A673 (cell line): ENCODE measurements around the gene ETFRF1. TPM values are rescaled to one million over a fixed set of nuclear protein-coding genes. Genes with fewer than 3 reads are reported as not detected.

Experiments used
- BruUV-seq: library from RNA; stranded (reverse); fragments of 400-500 nt; replicated peaks from 2 replicates; lab custom pipeline; 2021; lab: Mats Ljungman, UMichigan
- CTCF ChIA-PET: fragments of 300-600 bp; sonication (Branson Sonifier 250); formaldehyde crosslinking; loops from one replicate; lab custom pipeline; 2022; ENCODE audit warnings: antibody characterized with exemption; lab: Charles Lee
- POLR2A ChIA-PET: fragments of 300-600 bp; sonication (Branson Sonifier 250); formaldehyde crosslinking; loops from one replicate; lab custom pipeline; 2022; ENCODE audit warnings: antibody characterized with exemption; ENCODE audit not compliant: low non-redundant PET; lab: Charles Lee
- DNase-seq: peaks from one replicate; pipeline ENCODE4 v3.0.0-alpha.2; 2015; ENCODE audit warnings: low spot score
- H3K27ac ChIP-seq: fragments of 200-600 bp; sonication (generic); 2 replicates; pipeline ENCODE4 v1.5.1; 2016; ENCODE audit warnings: mixed run types, low read depth, mild to moderate bottlenecking, mixed read lengths, antibody characterized with exemption, low read length; ENCODE audit not compliant: poor library complexity, severe bottlenecking
- H3K27me3 ChIP-seq: fragments of 200-600 bp; sonication (generic); replicated peaks from 2 replicates; pipeline ENCODE4 v1.6.1; 2017; ENCODE audit warnings: mixed run types, low read depth, mild to moderate bottlenecking, mixed read lengths, antibody characterized with exemption, low read length; ENCODE audit not compliant: insufficient read depth, poor library complexity
- H3K36me3 ChIP-seq: fragments of 200-600 bp; sonication (generic); 2 replicates; pipeline ENCODE4 v1.6.1; 2016; ENCODE audit warnings: mixed run types, mild to moderate bottlenecking, mixed read lengths, antibody characterized with exemption, low read length; ENCODE audit not compliant: insufficient read depth, poor library complexity, severe bottlenecking
- H3K4me1 ChIP-seq: fragments of 200-600 bp; sonication (generic); 2 replicates; pipeline ENCODE4 v1.6.1; 2017; ENCODE audit warnings: mixed run types, mild to moderate bottlenecking, mixed read lengths, antibody characterized with exemption, low read length; ENCODE audit not compliant: insufficient read depth, poor library complexity, severe bottlenecking
- H3K4me3 ChIP-seq: fragments of 200-600 bp; sonication (generic); 2 replicates; pipeline ENCODE4 v1.5.1; 2016; ENCODE audit warnings: low read depth, mixed run types, mild to moderate bottlenecking, mixed read lengths, low read length; ENCODE audit not compliant: poor library complexity, severe bottlenecking
- H3K9me3 ChIP-seq: fragments of 200-600 bp; sonication (generic); 2 replicates; pipeline ENCODE4 v1.6.1; 2016; ENCODE audit warnings: mixed run types, low read depth, mild to moderate bottlenecking, mixed read lengths, antibody characterized with exemption, low read length; ENCODE audit not compliant: poor library complexity, severe bottlenecking
- EZH2 ChIP-seq: fragments of 200-600 bp; sonication (generic); IDR thresholded peaks from 2 replicates; pipeline ENCODE4 v1.6.1; 2017; ENCODE audit warnings: borderline replicate concordance, low read depth, mild to moderate bottlenecking, mixed read lengths, antibody characterized with exemption, low read length; ENCODE audit not compliant: poor library complexity, severe bottlenecking
- intact Hi-C: fragments of 100-400 bp; cut with micrococcal nuclease; formaldehyde crosslinking; loops from one replicate; pipeline ENCODE4 v1.10.0; 2022; ENCODE audit not compliant: unreplicated experiment
- total RNA-seq: library from RNA; stranded (reverse); gene quantifications from 2 replicates; pipeline ENCODE4 v1.2.3, GENCODE V29; 2021
- TF ChIP-seq, protein P1 (sequence below): fragments of 300-800, 200-600 bp; sonication (generic); conservative IDR thresholded peaks from 2 replicates; pipeline ENCODE4 v1.5.1; 2017; ENCODE audit warnings: low read depth, mild to moderate bottlenecking, antibody characterized with exemption, low read length, moderate library complexity, mixed read lengths

The ETFRF1 gene
- total RNA-seq, 1 experiment from 2014 or later: 12.9 TPM

DNA sequence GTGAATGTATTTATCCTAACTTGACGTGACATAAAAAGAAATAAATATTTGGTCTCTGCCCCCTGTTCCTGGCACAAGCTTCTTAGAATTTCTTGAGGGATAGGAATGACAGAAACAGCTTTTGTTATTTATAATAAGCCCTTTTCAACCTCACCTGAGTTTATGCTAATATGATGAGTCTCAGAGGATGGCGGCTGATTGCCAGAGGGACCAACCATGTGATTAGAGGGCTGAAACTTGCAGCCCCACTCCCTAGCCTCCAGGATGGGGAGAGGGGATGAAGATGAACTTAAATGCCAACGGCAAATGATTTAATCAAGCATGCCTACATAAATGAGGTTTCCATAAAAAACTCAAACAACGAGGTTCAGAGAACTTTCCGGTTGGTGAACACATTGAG is 43.0 kb upstream of the ETFRF1 start:
- no TSS peak for BruUV-seq
- TF ChIP-seq, protein P1, sequence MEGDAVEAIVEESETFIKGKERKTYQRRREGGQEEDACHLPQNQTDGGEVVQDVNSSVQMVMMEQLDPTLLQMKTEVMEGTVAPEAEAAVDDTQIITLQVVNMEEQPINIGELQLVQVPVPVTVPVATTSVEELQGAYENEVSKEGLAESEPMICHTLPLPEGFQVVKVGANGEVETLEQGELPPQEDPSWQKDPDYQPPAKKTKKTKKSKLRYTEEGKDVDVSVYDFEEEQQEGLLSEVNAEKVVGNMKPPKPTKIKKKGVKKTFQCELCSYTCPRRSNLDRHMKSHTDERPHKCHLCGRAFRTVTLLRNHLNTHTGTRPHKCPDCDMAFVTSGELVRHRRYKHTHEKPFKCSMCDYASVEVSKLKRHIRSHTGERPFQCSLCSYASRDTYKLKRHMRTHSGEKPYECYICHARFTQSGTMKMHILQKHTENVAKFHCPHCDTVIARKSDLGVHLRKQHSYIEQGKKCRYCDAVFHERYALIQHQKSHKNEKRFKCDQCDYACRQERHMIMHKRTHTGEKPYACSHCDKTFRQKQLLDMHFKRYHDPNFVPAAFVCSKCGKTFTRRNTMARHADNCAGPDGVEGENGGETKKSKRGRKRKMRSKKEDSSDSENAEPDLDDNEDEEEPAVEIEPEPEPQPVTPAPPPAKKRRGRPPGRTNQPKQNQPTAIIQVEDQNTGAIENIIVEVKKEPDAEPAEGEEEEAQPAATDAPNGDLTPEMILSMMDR: no peak
- no peak for TF ChIP-seq EZH2
- intact Hi-C loops: no loop called here
- ChIA-PET POLR2A (no interaction called here), CTCF (no interaction called here)
- no peaks in the 10 kb centered on the region for H3K9me3 ChIP-seq
- DNase-seq: no peak
- no peaks in the 10 kb centered on the region for H3K4me1 ChIP-seq
- H3K4me3 ChIP-seq: no peak overlapping the region
- no peaks in the 10 kb centered on the region for H3K36me3 ChIP-seq
- no peak overlapping the region for H3K27ac ChIP-seq
- H3K27me3 ChIP-seq: no peaks in the 10 kb centered on the region

DNA sequence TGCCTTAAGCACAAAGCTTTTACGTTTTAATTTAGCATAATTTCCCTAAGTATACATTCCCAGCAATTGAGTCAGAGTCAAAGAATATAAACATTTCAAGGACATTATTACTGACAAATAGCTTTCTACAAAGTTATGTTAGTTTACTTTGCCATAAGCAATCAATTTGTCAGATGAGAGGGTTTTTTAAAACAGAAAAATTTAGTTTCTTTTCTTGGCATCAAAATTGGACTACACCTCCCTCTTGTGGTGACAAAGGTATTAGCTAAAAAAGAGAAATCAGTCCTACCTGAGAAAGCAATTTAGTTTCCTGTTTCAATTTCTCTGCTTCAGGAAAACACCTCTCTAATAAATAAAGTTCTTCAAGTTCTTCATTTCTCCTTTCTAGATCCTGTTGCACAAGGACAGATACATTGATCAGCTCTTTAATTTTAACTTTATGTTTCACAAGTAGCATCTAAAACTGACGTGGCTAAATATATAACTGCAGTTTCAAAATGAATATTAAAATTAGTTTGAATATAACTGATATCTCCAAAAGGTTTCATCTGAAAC is 39.9 kb upstream of the ETFRF1 start:
- POLR2A ChIA-PET: no interaction called here

DNA sequence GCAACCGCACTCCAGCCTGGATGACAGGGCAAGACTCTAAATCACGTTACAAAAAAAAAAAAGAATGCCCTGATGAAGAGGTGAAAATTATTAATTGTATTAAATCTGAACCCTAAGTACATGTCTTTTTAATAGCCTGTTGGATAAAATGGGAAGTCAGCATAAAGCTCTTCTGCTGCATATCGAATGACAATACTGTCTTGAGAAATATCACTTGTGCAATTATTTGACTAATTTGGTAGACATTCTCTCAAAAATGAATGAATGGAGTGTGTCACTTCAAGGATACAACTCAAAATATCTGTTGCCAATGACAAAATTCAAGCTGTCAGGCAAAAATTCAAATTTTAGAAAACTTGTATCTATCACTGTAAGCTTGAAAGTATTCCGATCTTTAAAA is 39.0 kb upstream of the ETFRF1 start:
- intact Hi-C loops: no loop called here
- no peak for DNase-seq
- Histone ChIP-seq H3K4me3 (no peak overlapping the region), H3K4me1 (no peaks in the 10 kb centered on the region), H3K27me3 (no peaks in the 10 kb centered on the region), H3K36me3 (no peaks in the 10 kb centered on the region), H3K27ac (no peak overlapping the region), H3K9me3 (no peaks in the 10 kb centered on the region)
- TF ChIP-seq, protein P1: no peak
- TF ChIP-seq EZH2: no peak
- ChIA-PET CTCF (no interaction called here), POLR2A (no interaction called here)
- BruUV-seq: no TSS peak

More for the DNA sequence above, 39.9 kb upstream of the ETFRF1 start:
- Histone ChIP-seq H3K27ac (no peak overlapping the region), H3K4me1 (no peaks in the 10 kb centered on the region), H3K9me3 (no peaks in the 10 kb centered on the region), H3K4me3 (no peak overlapping the region), H3K27me3 (no peaks in the 10 kb centered on the region), H3K36me3 (no peaks in the 10 kb centered on the region)
- intact Hi-C loops: no loop called here
- DNase-seq: peak; percentile 41
- TF ChIP-seq, protein P1: peak; percentile 80
- TF ChIP-seq EZH2: no peak
- BruUV-seq: no TSS peak
- CTCF ChIA-PET: no interaction called here
